Coronary artery (tissue), 2 donors: ENCODE measurements around the gene MTHFS.
"Not testable (repeated sequence)": the region's sequence is repeated elsewhere in the genome, so short reads cannot be mapped to it uniquely, and the experiment has no call there.

Source experiments
- DNase-seq: peaks from one replicate; pipeline ENCODE4 v3.0.0-alpha.2; 2017; ENCODE audit warnings: low spot score
- H3K27ac ChIP-seq, 2 donors: fragments of 200-600 bp; sonication (generic); one replicate each; pipeline ENCODE4 v1.5.1; 2016 to 2019
- H3K4me3 ChIP-seq: fragments of 200-600 bp; sonication (generic); 2 replicates; pipeline ENCODE4 v1.5.1; 2016; ENCODE audit warnings: mild to moderate bottlenecking, moderate library complexity
- TF ChIP-seq, protein P1 (sequence below): fragments of 200-600 bp; sonication (generic); IDR thresholded peaks from one replicate; pipeline ENCODE4 v1.5.1; 2019; ENCODE audit warnings: antibody characterized with exemption

MTHFS gene

DNA sequence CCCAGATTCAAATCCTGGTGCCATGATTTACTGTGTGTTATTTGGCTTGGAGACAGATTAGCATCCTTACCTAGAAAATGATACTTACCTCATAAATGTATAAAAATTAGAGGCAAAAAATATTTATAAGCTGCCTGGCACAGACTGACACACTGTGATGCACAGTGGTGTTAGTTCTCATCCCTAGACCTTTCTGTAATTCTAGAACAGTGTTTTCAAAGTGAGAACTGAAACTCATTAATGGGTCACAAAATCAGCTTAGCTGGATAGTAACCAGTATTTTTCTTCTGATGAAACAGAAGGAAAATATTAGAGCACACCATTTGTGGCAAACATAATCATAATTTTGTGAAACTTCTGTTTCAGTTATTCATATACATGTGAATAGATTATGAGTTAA lies 17.9 kb upstream of the MTHFS start:
- Histone ChIP-seq H3K27ac (no peak overlapping the region), H3K4me3 (no peak overlapping the region)
- TF ChIP-seq, protein P1, sequence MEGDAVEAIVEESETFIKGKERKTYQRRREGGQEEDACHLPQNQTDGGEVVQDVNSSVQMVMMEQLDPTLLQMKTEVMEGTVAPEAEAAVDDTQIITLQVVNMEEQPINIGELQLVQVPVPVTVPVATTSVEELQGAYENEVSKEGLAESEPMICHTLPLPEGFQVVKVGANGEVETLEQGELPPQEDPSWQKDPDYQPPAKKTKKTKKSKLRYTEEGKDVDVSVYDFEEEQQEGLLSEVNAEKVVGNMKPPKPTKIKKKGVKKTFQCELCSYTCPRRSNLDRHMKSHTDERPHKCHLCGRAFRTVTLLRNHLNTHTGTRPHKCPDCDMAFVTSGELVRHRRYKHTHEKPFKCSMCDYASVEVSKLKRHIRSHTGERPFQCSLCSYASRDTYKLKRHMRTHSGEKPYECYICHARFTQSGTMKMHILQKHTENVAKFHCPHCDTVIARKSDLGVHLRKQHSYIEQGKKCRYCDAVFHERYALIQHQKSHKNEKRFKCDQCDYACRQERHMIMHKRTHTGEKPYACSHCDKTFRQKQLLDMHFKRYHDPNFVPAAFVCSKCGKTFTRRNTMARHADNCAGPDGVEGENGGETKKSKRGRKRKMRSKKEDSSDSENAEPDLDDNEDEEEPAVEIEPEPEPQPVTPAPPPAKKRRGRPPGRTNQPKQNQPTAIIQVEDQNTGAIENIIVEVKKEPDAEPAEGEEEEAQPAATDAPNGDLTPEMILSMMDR, result no peak
- DNase-seq, result no peak

DNA sequence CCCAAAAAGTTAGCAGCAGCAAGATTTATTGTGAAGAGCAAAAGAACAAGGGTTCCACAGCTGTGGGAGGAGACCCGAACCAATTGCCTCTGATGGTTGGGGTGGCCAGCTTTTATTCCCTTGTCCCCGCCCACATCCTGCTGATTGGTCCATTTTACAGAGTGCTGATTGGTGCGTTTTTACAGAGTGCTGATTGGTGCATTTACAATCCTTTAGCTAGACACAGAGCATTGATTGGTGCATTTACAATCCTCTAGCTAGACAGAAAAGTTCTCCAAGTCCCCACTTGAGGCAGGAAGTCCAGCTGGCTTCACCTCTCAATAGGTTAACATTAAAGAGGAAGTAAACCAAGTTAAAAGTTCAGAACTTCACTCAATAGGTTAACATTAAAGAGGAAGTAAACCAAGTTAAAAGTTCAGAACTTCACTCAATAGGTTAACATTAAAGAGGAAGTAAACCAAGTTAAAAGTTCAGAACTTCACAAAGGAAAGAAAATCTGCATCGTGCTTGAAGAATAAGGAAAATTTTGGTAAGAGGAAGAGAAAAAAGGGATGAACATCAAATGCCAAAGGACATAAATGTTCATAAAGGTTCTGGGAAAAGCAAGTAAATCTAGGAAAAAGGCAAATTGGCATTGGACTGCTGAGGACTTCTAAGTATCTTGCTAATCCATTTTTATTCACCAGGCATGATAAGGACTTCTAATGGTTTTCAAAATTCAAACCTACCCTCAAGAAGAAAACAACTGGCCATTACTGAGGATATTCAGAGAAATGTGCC lies 12.9 kb upstream of the MTHFS start:
- not testable (repeated sequence) for H3K4me3 ChIP-seq, DNase-seq, H3K27ac ChIP-seq

DNA sequence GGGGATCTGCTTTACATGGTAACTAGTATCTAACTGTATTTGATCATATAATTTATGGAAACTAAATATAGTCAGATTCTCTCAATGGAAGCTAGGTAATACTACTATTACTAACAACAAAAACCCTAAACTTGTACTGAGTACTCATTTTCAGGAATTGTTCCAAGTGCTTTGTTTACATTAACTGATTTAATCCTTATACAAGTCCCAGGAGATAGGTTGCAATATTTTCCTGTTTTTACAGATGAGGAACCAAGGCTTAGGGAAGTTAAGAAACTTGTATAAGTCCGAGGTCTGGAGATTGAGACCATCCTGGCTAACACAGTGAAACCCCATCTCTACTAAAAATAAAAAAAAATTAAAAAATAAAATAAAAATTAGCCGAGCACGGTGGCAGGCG lies 7.5 kb upstream of the MTHFS start:
- Histone ChIP-seq H3K4me3 (no peak overlapping the region), H3K27ac (no peak overlapping the region)
- DNase-seq, result no peak
- TF ChIP-seq, protein P1, result no peak

DNA sequence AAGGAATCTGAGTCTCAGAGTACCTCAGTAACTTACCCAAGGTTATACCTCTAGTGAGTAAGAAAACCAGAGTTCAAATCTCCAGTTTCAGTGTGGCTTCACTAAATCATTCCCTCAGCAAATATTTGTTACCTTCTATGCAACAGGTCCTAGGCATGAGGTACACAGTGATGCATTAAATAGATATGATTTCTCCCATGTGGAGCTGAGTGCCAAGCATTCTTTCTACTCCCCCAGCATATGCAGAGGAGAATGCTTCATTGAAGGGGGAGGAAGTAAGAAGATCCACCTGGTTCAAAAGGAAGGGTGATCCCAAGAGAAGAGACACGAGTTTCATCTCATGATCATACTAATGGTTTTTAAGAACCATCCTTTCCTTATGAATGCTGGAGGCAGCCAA lies 6.8 kb upstream of the MTHFS start:
- no peak for DNase-seq
- TF ChIP-seq, protein P1, result no peak
- H3K27ac ChIP-seq, result no peak overlapping the region
- H3K4me3 ChIP-seq, result no peak overlapping the region

DNA sequence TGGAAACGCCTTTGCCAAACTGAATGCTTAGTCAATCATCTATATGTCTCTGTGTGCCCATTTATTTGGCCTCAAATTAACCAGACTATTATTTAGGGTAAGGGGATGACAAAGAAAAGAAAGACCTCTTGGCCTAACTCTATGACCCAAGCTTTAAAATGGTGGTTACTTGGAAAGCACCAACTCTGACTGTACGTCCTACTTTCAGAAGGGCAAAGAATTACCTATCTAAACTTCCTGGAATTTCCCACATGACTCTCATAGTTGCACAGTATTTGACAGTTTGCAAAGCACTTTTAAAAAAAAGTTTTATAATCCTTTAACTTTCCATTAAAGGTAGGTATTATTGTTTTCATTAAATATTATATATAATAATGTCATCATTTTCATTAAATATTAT lies 6.3 kb upstream of the MTHFS start:
- no peak overlapping the region for H3K27ac ChIP-seq
- DNase-seq, result no peak
- TF ChIP-seq, protein P1, result no peak
- H3K4me3 ChIP-seq, result no peak overlapping the region

DNA sequence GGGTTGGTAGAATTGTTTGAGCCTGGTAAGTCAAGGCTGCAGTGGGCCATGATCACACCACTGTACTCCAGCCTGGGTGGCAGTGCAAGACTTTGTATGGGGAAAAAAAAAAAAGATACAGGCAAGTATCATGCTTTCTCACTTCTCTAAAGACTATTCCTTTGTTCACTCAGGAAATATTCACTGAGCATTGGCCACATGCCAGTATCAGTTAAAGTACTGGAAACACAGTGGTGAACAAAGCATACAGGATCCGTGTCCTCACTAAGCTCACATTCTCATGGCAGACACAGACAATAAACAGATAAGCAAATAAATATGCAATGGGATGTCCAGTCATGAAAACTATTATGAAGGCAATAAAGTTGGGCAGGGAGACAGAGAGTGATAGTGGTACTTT lies 5.1 kb upstream of the MTHFS start:
- no peak overlapping the region for H3K27ac ChIP-seq
- TF ChIP-seq, protein P1, result no peak
- DNase-seq, result no peak
- no peak overlapping the region for H3K4me3 ChIP-seq

DNA sequence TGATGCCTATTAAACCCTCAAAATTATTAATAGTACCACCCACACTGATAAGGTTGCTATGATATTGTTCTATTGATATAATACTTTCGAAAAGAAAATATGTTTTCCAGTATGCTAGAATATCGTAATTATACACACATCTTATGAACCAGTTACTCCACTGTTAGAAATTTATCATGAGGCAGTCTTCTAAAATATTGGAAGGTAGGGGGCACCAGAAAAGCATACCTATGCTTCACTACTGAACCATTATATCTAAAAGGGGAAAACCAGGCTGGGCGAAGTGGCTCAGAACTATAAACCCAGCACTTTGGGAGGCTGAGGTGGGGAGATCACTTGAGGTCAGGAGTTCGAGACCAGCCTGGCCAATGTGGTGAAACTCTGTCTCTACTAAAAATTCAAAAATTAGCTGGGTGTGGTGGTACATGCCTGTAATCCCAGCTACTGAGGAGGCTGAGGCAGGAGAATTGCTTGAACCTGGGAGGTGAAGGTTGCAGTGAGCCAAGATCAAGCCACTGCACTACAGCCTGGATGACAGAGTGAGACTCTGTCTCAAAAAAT lies 4.1 kb upstream of the MTHFS start:
- not testable (repeated sequence) for DNase-seq, H3K27ac ChIP-seq, H3K4me3 ChIP-seq

DNA sequence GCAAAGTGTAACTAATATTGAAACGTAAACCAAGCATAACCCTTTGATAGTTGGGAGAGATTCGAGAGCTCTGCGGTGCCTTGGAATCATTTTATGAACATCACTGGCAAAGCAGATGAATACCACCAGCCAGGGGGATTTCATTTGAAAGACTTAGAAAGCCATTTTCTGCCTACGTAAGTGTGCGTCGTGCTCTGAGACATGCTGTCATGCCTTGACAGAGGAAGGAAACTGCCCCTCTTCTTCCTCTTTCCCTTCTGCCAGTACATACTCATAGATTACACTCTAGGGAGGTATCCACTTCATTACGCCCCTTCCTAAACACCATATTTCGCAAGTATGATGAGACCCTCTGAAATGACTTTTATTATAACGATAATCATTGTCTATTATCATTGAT lies 3.3 kb upstream of the MTHFS start:
- no peak overlapping the region for H3K27ac ChIP-seq
- TF ChIP-seq, protein P1, result no peak
- DNase-seq, result no peak
- H3K4me3 ChIP-seq, result no peak overlapping the region

DNA sequence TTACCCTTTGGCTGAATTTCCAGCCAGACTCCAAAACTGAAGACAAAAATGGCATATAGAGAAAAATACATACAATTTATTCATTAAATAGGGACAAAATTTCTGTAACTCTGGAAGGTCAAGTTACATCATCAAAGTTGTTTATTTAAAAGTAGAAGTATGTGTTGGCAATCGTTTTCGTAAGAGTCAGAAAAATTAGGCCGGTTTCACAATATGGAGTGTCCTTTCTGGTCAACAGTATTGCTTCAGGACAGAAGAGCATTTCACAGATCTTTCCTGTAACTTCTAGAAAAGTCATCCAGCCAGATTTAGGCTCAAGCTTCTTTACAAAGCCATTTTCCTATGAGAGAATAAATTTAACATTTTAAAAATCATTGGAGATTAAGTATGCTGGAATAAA lies 2.0 kb upstream of the MTHFS start:
- not testable (repeated sequence) for H3K4me3 ChIP-seq, DNase-seq
- H3K27ac ChIP-seq, result peak overlapping the region; percentile 25 to 32
